ENCODE results near the gene SS18.
A peak's percentile ranks its signal among the peaks of the same experiment; 100 is the strongest.

Gene SS18

DNA sequence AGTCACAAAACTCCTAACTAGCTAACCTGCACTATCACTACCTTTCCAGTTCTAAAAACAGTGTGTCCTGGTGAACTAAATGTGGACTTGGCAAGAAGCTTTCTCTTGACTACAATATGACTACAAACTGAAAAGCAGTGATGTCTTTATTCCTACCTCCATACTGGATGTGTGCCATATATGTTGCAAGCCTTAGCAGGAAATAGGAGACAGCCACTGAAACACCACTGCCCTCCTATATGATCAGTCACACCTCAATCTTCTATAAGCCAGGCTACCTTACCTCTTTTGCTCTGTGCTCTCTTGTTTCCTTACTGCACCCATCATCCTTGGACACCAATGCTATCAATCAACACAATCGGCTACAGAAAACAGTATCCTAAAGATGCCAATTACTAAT lies 34.1 kb downstream of the SS18 start:
- TF ChIP-seq, protein P1, sequence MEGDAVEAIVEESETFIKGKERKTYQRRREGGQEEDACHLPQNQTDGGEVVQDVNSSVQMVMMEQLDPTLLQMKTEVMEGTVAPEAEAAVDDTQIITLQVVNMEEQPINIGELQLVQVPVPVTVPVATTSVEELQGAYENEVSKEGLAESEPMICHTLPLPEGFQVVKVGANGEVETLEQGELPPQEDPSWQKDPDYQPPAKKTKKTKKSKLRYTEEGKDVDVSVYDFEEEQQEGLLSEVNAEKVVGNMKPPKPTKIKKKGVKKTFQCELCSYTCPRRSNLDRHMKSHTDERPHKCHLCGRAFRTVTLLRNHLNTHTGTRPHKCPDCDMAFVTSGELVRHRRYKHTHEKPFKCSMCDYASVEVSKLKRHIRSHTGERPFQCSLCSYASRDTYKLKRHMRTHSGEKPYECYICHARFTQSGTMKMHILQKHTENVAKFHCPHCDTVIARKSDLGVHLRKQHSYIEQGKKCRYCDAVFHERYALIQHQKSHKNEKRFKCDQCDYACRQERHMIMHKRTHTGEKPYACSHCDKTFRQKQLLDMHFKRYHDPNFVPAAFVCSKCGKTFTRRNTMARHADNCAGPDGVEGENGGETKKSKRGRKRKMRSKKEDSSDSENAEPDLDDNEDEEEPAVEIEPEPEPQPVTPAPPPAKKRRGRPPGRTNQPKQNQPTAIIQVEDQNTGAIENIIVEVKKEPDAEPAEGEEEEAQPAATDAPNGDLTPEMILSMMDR (IDR thresholded peaks at IDR 0.05; ENCODE audit: low read length), result no peak
- no peak for TF ChIP-seq EZH2 (IDR thresholded peaks at IDR 0.05; ENCODE audit: borderline replicate concordance, low read length)
- peaks cover 83% of the 10 kb centered on the region for H3K36me3 ChIP-seq (ENCODE audit: insufficient read depth, low read length)
- H3K9me3 ChIP-seq (ENCODE audit: low read length), result no peaks in the 10 kb centered on the region
- H3K9ac ChIP-seq (ENCODE audit: low read length), result no peak overlapping the region
- H3K27ac ChIP-seq (ENCODE audit: low read depth, low read length, poor library complexity, severe bottlenecking), result no peak overlapping the region
- H3K27me3 ChIP-seq (ENCODE audit: insufficient read depth, low read length), result no peaks in the 10 kb centered on the region
- H2AFZ ChIP-seq (ENCODE audit: low read length), result no peak overlapping the region
- no peaks in the 10 kb centered on the region for H4K20me1 ChIP-seq (ENCODE audit: insufficient read depth, low read length)
- H3K4me1 ChIP-seq (ENCODE audit: insufficient read depth, low read length, severe bottlenecking), result no peaks in the 10 kb centered on the region
- H3K4me3 ChIP-seq (ENCODE audit: low read depth, low read length, poor library complexity, severe bottlenecking), result no peak overlapping the region
- no peaks in the 10 kb centered on the region; the same call in 1 of the 2 replicates for H3K79me2 ChIP-seq (ENCODE audit: insufficient read depth, low read length)
- no peak overlapping the region for H3K4me2 ChIP-seq (ENCODE audit: low read length)
- no peaks in the 10 kb centered on the region for H3F3A ChIP-seq (ENCODE audit: insufficient read depth, low read length)
- H3K9me2 ChIP-seq (ENCODE audit: low read depth, low read length), result no peaks in the 10 kb centered on the region

- no peaks in the 10 kb centered on the region for H3F3A ChIP-seq (ENCODE audit: insufficient read depth, low read length)
- TF ChIP-seq, protein P1 (IDR thresholded peaks at IDR 0.05; ENCODE audit: low read length), result no peak
- TF ChIP-seq EZH2 (IDR thresholded peaks at IDR 0.05; ENCODE audit: borderline replicate concordance, low read length), result no peak
- no peaks in the 10 kb centered on the region for H4K20me1 ChIP-seq (ENCODE audit: insufficient read depth, low read length)
- no peak overlapping the region for H3K27ac ChIP-seq (ENCODE audit: low read depth, low read length, poor library complexity, severe bottlenecking)
- no peaks in the 10 kb centered on the region for H3K27me3 ChIP-seq (ENCODE audit: insufficient read depth, low read length)
- H3K4me1 ChIP-seq (ENCODE audit: insufficient read depth, low read length, severe bottlenecking), result no peaks in the 10 kb centered on the region
- peaks cover 83% of the 10 kb centered on the region for H3K36me3 ChIP-seq (ENCODE audit: insufficient read depth, low read length)
- no peak overlapping the region for H3K9ac ChIP-seq (ENCODE audit: low read length)
- H3K4me3 ChIP-seq (ENCODE audit: low read depth, low read length, poor library complexity, severe bottlenecking), result no peak overlapping the region
- no peak overlapping the region for H2AFZ ChIP-seq (ENCODE audit: low read length)
- no peaks in the 10 kb centered on the region for H3K9me3 ChIP-seq (ENCODE audit: low read length)
- no peaks in the 10 kb centered on the region for H3K9me2 ChIP-seq (ENCODE audit: low read depth, low read length)
- peaks cover 4% of the 10 kb centered on the region; the same call in 1 of the 2 replicates for H3K79me2 ChIP-seq (ENCODE audit: insufficient read depth, low read length)
- no peak overlapping the region for H3K4me2 ChIP-seq (ENCODE audit: low read length)
Observed at GRCh38 chr18:26052505-26052904, 37.9 kb downstream of the SS18 start.

GRCh38 chr18:26051843-26052242 lies 38.6 kb downstream of the SS18 start:
- H4K20me1 ChIP-seq (ENCODE audit: insufficient read depth, low read length), result no peaks in the 10 kb centered on the region
- H3K9ac ChIP-seq (ENCODE audit: low read length), result no peak overlapping the region
- H3K27ac ChIP-seq (ENCODE audit: low read depth, low read length, poor library complexity, severe bottlenecking), result no peak overlapping the region
- H3K27me3 ChIP-seq (ENCODE audit: insufficient read depth, low read length), result no peaks in the 10 kb centered on the region
- H3F3A ChIP-seq (ENCODE audit: insufficient read depth, low read length), result no peaks in the 10 kb centered on the region
- H3K9me2 ChIP-seq (ENCODE audit: low read depth, low read length), result no peaks in the 10 kb centered on the region
- peaks cover 4% of the 10 kb centered on the region for H3K79me2 ChIP-seq (ENCODE audit: insufficient read depth, low read length)
- no peaks in the 10 kb centered on the region for H3K4me1 ChIP-seq (ENCODE audit: insufficient read depth, low read length, severe bottlenecking)
- TF ChIP-seq, protein P1 (IDR thresholded peaks at IDR 0.05; ENCODE audit: low read length), result peak; percentile 12; the same call in 1 of the 2 replicates
- TF ChIP-seq EZH2 (IDR thresholded peaks at IDR 0.05; ENCODE audit: borderline replicate concordance, low read length), result no peak
- no peak overlapping the region for H2AFZ ChIP-seq (ENCODE audit: low read length)
- H3K4me3 ChIP-seq (ENCODE audit: low read depth, low read length, poor library complexity, severe bottlenecking), result no peak overlapping the region
- peaks cover 79% of the 10 kb centered on the region for H3K36me3 ChIP-seq (ENCODE audit: insufficient read depth, low read length)
- no peak overlapping the region for H3K4me2 ChIP-seq (ENCODE audit: low read length)
- H3K9me3 ChIP-seq (ENCODE audit: low read length), result no peaks in the 10 kb centered on the region
